ENCODE data around the gene CELF2. TPM values are rescaled to one million over a fixed set of nuclear protein-coding genes. Genes with fewer than 3 reads are reported as not detected.

CELF2 gene
- total RNA-seq, 1 experiment from 2014 or later, result not detected

DNA sequence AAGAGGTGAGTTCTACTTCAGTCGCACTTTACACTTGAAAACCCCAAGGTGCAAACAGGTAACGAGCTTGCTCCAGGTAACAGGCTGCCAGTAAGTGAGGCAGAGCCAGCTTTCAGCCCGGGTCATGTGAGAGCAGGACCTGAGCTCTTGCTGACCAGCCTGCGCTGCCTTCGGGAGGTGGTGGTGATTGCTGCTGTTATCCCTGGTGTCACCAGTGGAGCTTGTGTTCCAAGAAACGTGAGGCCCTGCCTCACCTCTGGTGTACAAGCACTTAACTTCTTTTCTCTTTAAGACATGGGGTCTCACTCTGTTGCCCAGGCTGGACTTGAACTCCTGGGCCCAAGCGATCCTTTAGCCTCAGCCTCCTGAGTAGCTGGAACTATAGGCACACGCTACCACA, 265.0 kb downstream of the CELF2 start:
- peaks cover 41% of the 10 kb centered on the region for H3K27me3 Mint-ChIP-seq (ENCODE audit: unreplicated experiment)
- no peaks in the 10 kb centered on the region for H3K9me3 Mint-ChIP-seq (ENCODE audit: low read depth, unreplicated experiment)
- H3K4me1 Mint-ChIP-seq (ENCODE audit: low read depth, unreplicated experiment), result no peaks in the 10 kb centered on the region
- intact Hi-C loops (cut with micrococcal nuclease; ENCODE audit: unreplicated experiment), result no loop called here
- no peak overlapping the region for H3K4me3 Mint-ChIP-seq (ENCODE audit: low read depth, unreplicated experiment)
- CTCF ChIA-PET, result no interaction called here
- H3K27ac Mint-ChIP-seq (ENCODE audit: unreplicated experiment), result no peak overlapping the region
- H3K36me3 Mint-ChIP-seq (ENCODE audit: insufficient read depth, unreplicated experiment), result no peaks in the 10 kb centered on the region
- BruUV-seq (replicated peaks), result no TSS peak
- TF ChIP-seq, protein P1, sequence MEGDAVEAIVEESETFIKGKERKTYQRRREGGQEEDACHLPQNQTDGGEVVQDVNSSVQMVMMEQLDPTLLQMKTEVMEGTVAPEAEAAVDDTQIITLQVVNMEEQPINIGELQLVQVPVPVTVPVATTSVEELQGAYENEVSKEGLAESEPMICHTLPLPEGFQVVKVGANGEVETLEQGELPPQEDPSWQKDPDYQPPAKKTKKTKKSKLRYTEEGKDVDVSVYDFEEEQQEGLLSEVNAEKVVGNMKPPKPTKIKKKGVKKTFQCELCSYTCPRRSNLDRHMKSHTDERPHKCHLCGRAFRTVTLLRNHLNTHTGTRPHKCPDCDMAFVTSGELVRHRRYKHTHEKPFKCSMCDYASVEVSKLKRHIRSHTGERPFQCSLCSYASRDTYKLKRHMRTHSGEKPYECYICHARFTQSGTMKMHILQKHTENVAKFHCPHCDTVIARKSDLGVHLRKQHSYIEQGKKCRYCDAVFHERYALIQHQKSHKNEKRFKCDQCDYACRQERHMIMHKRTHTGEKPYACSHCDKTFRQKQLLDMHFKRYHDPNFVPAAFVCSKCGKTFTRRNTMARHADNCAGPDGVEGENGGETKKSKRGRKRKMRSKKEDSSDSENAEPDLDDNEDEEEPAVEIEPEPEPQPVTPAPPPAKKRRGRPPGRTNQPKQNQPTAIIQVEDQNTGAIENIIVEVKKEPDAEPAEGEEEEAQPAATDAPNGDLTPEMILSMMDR (IDR thresholded peaks at IDR 0.05; ENCODE audit: unreplicated experiment), result no peak
- DNase-seq, result no peak

- BruUV-seq (replicated peaks), result no TSS peak
These were observed 266.8 kb downstream of the CELF2 start for GRCh38 chr10:11284291-11285085.

GRCh38 chr10:11285171-11285570, 267.5 kb downstream of the CELF2 start:
- no peak overlapping the region for H3K4me3 Mint-ChIP-seq (ENCODE audit: low read depth, unreplicated experiment)
- H3K27ac Mint-ChIP-seq (ENCODE audit: unreplicated experiment), result no peak overlapping the region
- no peaks in the 10 kb centered on the region for H3K9me3 Mint-ChIP-seq (ENCODE audit: low read depth, unreplicated experiment)
- no peaks in the 10 kb centered on the region for H3K4me1 Mint-ChIP-seq (ENCODE audit: low read depth, unreplicated experiment)
- no peak for DNase-seq
- TF ChIP-seq, protein P1 (IDR thresholded peaks at IDR 0.05; ENCODE audit: unreplicated experiment), result no peak
- intact Hi-C loops (cut with micrococcal nuclease; ENCODE audit: unreplicated experiment), result no loop called here
- CTCF ChIA-PET, result no interaction called here
- H3K36me3 Mint-ChIP-seq (ENCODE audit: insufficient read depth, unreplicated experiment), result no peaks in the 10 kb centered on the region
- peaks cover 16% of the 10 kb centered on the region for H3K27me3 Mint-ChIP-seq (ENCODE audit: unreplicated experiment)
- no TSS peak for BruUV-seq (replicated peaks)

More at GRCh38 chr10:11284291-11285085, 266.8 kb downstream of the CELF2 start:
- CTCF ChIA-PET, result no interaction called here
- H3K4me3 Mint-ChIP-seq (ENCODE audit: low read depth, unreplicated experiment), result no peak overlapping the region
- no peak overlapping the region for H3K27ac Mint-ChIP-seq (ENCODE audit: unreplicated experiment)
- H3K9me3 Mint-ChIP-seq (ENCODE audit: low read depth, unreplicated experiment), result no peaks in the 10 kb centered on the region
- intact Hi-C loops (cut with micrococcal nuclease; ENCODE audit: unreplicated experiment), result no loop called here
- no peaks in the 10 kb centered on the region for H3K4me1 Mint-ChIP-seq (ENCODE audit: low read depth, unreplicated experiment)
- no peaks in the 10 kb centered on the region for H3K36me3 Mint-ChIP-seq (ENCODE audit: insufficient read depth, unreplicated experiment)
- peaks cover 22% of the 10 kb centered on the region for H3K27me3 Mint-ChIP-seq (ENCODE audit: unreplicated experiment)
- DNase-seq, result no peak
- TF ChIP-seq, protein P1 (IDR thresholded peaks at IDR 0.05; ENCODE audit: unreplicated experiment), result no peak

GRCh38 chr10:11286261-11286852, 268.7 kb downstream of the CELF2 start:
- no peaks in the 10 kb centered on the region for H3K36me3 Mint-ChIP-seq (ENCODE audit: insufficient read depth, unreplicated experiment)
- intact Hi-C loops (cut with micrococcal nuclease; ENCODE audit: unreplicated experiment), result no loop called here
- CTCF ChIA-PET, result no interaction called here
- DNase-seq, result no peak
- no peaks in the 10 kb centered on the region for H3K4me1 Mint-ChIP-seq (ENCODE audit: low read depth, unreplicated experiment)
- no TSS peak for BruUV-seq (replicated peaks)
- TF ChIP-seq, protein P1 (IDR thresholded peaks at IDR 0.05; ENCODE audit: unreplicated experiment), result no peak
- H3K27me3 Mint-ChIP-seq (ENCODE audit: unreplicated experiment), result peaks cover 4% of the 10 kb centered on the region
- H3K4me3 Mint-ChIP-seq (ENCODE audit: low read depth, unreplicated experiment), result no peak overlapping the region
- H3K9me3 Mint-ChIP-seq (ENCODE audit: low read depth, unreplicated experiment), result no peaks in the 10 kb centered on the region
- H3K27ac Mint-ChIP-seq (ENCODE audit: unreplicated experiment), result no peak overlapping the region
